Non-pigmented ciliary epithelial cell (primary cell): ENCODE measurements around the gene NRG3.
"Not testable (repeated sequence)": the region's sequence is repeated elsewhere in the genome, so short reads cannot be mapped to it uniquely, and the experiment has no call there.

Experiments
- DNase-seq: peaks from one replicate; pipeline ENCODE4 v3.0.0-alpha.2; 2010; ENCODE audit warnings: low read depth

Gene NRG3

GRCh38 chr10:82284180-82284579 is 409.2 kb downstream of the NRG3 start:
- no peak for DNase-seq

GRCh38 chr10:82288461-82288881 is 413.5 kb downstream of the NRG3 start:
- DNase-seq: peak; percentile 40

GRCh38 chr10:82289945-82290344 is 415.0 kb downstream of the NRG3 start:
- DNase-seq: no peak

DNA sequence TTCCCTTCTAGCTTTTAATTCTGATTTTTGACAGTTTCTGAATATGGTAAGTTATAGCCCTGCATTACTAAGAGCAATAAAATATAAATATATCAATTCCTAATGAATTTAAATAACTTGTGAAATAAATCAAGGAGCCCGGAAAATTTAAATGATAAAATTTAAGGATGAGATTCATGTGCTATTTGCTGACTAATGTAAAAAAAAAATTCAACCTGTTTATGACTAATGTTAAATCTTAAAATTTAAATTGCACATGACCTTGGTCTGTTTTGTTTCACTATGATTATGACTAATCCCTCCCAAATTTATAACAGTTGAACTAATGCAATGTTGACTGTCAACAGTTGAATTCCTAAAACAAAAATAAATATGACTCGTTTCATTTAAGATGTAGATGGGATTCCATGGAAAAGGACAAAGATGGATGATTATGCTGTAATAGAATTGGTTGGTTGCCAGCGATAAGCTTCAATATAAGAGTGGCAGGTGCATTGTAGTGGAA is 419.9 kb downstream of the NRG3 start:
- no peak for DNase-seq

DNA sequence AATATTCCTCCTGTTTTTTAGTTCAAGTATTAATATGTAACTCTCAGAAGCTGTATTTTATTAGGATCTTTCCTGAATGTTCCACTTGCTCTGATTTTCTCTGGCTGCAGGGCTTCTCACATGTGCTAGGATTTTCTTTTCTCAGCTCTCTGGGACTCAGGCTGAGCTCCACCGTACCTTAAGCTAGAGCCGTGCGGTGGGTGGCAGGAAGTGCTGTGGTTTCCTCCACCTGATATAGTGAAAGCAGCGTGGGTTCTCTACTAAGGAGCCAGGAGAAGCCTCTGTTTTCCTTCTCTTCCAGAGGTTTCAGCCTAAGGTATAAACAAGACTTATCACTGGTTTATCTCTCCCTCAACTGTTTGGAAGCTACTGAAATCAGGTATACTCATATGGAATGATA is 433.6 kb downstream of the NRG3 start:
- no peak for DNase-seq

DNA sequence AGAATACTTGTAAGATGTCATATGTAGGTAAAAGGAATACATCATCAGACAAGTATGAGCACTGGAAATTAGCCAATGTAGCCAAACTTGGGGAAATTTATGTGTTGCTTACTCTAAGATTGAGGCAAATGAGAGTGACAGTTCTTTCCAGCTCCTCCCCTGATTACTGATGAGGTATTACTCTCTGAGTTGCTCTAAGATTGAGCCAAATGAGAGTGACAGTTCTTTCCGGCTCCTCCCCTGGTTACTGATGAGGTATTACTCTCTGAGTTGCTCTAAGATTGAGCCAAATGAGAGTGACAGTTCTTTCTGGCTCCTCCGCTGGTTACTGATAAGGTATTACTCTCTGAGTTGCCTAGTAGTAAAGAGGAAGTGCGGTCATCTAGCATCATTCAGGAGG is 435.8 kb downstream of the NRG3 start:
- no peak for DNase-seq

DNA sequence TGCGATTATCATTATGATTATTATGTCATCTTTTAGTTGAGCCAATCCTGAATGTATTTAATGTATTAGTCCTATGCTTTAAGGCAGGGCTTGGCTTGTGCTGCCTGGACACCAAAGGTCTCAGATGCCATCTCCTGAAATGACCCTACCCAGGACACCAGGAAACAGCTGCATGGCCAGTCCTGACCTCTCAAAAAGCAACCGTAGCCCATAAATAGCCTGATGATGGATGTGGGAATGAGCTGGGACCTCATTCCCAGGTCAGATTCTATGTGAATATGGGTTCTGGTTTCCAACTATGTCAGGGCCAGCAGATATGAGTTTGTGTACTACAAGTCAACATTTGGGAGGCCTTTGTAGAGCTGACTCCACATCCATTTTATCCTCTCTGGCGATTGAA is 438.4 kb downstream of the NRG3 start:
- no peak for DNase-seq

- no peak for DNase-seq
Measured at GRCh38 chr10:82318534-82318933, 443.5 kb downstream of the NRG3 start.

DNA sequence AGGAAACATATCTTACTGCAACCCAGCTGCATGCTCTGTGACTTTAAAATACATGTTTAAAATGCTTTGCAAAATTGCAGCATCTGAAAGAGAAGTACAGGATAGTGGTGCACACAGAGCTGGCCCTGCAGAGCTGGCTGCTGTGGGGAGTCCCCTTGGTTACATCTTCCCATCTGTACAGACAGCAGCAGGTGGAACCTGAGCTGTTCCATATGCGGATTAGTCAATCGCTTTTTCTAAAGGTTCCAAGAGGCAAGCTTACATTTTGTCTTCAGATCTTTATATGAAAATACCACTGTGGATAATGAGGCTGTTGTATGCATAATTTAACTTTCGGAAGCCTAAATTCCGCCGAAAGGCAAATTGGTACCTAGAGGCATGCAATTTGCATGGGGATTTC is 444.1 kb downstream of the NRG3 start:
- no peak for DNase-seq

- DNase-seq: no peak
Measured at GRCh38 chr10:82319562-82319961, 444.6 kb downstream of the NRG3 start.

GRCh38 chr10:82321724-82322123 is 446.7 kb downstream of the NRG3 start:
- DNase-seq: no peak

DNA sequence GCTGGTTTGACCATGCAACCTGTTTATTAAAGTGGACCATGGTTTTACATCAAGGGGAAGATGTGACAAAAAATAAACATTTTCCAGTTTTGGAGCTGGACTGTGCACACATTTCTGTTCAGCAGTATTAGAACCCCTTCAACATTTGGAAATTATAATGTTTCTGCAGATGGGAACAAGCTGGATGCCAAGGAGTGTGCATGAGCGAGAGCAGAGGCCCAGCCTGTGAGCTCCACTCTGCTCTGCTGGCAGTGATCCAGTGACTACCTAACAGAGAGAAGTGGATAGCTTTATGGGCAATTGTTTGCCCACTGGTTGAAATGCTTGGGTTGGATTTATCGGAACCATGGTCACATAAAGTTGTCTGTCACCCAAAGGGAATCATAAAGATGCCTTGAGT is 456.7 kb downstream of the NRG3 start:
- no peak for DNase-seq

DNA sequence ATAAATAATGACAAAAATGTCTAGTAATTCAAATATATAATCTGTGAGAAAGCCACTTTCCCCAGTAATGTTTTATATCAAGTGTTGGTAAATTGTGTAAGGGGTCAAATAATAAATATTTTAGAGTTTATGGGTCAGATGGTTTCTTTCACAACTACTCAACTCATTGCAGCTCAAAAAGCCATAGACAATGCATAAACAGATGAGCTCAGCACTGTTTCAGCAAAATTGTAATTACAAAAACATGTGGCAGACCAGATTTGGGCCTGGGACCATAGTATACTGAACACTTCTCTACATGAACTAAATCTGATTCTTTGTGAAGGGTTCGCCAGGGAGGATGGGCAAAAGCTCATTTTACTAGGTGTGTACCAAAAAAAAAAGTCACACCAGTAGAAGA is 460.8 kb downstream of the NRG3 start:
- DNase-seq: no peak

DNA sequence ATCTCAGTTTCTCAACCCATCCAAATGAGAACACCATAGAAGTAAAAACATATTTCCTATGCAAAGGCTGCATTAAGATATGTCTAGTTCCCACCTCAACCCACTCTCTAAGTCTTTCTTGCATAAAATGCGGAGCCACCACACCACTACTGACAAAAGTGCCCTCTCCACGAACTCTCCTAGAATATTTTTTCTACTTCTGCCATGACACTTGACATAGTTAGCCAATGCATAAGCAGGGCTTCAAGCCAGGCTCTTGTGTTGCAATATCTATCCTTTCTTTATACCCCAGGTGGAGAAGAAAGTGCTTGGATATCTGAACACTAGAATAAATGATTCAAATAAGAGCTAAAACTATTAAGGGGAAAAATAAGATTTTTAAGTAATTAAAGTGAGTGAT is 465.2 kb downstream of the NRG3 start:
- no peak for DNase-seq

- DNase-seq: not testable (repeated sequence)
Measured at GRCh38 chr10:82349590-82349989, 474.6 kb downstream of the NRG3 start.

DNA sequence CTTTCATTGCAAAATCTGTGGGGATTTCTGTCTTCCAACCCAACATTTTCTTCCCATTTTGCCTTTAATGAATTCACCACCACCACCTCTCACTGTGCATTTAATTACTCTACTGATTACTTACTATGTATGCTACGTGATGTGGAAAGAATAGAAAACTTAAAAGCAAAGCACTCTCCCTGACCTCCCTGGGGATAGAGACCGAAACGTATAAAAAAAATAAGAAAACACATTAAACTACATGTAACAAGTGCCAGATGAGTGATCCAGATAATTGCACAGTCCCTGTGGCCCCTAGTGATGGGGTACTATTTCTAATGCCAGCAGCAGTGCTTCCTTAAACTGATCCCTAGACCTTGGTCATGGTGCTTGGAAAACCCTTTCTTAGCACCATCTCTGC is 478.4 kb downstream of the NRG3 start:
- DNase-seq: no peak

- no peak for DNase-seq
Measured at GRCh38 chr10:82358486-82359099, 483.6 kb downstream of the NRG3 start.

- DNase-seq: no peak
Measured at GRCh38 chr10:82361256-82361655, 486.3 kb downstream of the NRG3 start.

GRCh38 chr10:82377608-82378007 is 502.6 kb downstream of the NRG3 start:
- DNase-seq: no peak

- DNase-seq: peak; percentile 8
Measured at GRCh38 chr10:82378146-82378545, 503.2 kb downstream of the NRG3 start.

DNA sequence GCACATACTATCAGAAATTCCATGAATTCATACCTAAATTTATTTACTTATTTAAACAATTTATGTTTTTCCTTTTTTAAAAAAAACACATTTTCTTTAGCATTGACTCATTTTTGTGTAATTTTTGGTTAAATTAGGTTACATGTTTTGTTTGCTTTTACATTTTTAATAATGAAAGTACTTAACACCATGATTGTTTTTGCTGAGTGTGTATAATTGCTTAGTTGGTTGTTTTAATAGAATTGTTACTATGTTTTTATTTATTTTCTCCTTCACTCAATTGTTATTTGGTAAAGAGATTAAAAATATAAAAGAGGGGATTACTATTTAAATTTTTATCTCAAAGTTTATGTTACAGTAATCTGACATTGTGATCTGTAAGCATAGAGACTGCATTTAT is 508.4 kb downstream of the NRG3 start:
- no peak for DNase-seq

DNA sequence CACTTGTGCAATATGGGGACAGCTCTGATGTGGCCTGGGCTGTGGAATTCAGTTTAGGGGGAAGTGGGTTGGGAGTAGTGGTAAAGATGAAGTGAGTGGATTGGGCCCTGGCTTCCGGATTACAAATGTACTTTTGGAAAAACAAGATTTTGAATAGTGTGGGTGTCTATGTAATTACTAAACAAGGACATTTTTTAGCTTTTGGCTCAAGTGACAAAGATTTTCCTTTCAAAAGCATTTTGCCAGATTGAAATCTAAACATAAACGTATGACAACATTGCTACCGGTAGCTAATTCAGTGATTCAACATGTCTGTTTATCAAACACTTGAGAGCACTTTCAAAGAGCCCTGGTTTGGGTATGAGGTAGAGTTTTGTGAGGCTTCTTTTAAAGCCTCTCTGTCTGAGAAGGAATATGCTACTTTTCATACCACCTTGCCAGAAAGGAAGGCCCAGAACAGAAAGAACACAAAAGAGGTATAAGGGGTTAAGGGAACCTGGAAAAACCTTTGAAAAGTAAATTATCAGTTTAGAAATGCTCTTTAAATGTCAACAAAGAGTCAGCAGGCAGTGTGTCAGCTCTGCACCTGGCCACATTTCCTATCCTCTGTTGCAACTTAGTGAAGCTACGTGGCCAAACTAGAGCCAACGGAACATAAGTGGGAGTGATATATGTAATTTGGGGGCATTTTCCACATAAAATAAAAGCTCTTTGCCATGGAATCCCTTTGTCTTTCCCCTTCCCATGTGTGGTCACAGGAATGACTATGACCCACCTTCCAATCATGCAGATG is 516.1 kb downstream of the NRG3 start:
- no peak for DNase-seq

GRCh38 chr10:82391971-82392370 is 517.0 kb downstream of the NRG3 start:
- no peak for DNase-seq

DNA sequence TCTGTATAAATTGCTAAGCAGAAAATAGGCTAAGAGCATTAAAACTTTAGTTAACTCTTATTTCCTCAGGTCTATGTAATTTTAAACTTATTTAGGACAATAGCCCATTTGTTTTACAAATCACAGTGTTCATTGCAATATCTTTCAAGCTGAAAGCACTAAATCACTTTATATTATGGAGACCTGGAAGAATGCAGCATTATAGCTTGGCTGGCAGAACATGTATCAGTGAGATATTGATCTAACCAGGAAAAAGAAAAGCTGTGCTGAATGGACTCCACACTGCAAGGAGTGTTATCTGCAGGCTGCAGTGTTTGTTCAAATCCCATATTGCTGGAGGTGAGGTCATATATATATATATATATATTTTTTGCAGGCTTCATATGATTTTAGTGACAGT is 517.5 kb downstream of the NRG3 start:
- no peak for DNase-seq
